Measurements from ENCODE around the gene ENDOD1.
"Not testable (repeated sequence)": the region's sequence is repeated elsewhere in the genome, so short reads cannot be mapped to it uniquely, and the experiment has no call there.

ENDOD1 gene

DNA sequence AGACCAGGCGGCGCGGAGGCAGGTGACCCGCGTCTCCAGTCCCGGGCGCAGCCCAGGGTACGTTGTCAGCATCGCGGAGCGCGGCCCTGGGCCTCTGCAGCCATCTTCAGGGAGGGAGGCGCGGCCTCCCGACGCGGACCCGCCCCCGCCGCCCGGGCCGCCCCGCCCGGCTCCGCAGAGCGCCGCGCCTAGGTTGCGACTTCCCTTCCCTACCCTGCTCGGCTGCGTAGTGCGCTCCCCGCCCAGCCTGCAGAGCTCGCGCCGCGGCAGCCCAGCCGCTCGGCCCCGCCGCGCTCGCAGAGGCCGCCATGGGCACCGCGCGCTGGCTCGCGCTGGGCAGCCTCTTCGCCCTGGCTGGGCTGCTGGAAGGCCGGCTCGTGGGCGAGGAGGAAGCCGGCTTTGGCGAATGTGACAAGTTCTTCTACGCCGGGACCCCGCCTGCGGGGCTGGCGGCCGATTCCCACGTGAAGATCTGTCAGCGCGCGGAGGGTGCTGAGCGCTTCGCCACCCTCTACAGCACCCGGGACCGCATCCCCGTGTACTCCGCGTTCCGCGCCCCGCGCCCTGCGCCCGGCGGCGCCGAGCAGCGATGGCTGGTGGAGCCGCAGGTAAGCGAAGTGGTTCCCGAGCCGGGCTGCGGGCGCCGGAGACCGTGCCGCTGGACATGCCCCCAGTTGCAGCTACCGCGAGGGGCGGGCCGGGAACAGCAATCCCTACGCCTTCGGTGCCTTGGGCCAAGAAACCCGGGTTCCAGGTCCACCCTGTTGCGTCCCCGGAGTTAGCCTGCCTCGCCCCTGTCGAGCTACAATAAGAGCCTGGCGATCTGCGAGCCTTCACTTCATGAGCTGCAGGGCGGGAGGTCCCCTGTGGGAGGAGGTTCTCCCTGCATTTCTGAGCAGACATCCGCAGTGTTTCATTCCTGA lies at the start of gene ENDOD1:
ENDOD1 (plus strand) TSS at position 227 of the 923 bp plus-strand sequence; CDS start at position 309, 82 bp downstream.
- peak; percentile 95 for DNase-seq (ENCODE audit: low spot score)

GRCh38 chr11:95042239-95042638 lies 47.4 kb upstream of the ENDOD1 start:
- no peak for DNase-seq (ENCODE audit: low spot score)

GRCh38 chr11:95042906-95043305 lies 46.7 kb upstream of the ENDOD1 start:
- no peak for DNase-seq (ENCODE audit: low spot score)

DNA sequence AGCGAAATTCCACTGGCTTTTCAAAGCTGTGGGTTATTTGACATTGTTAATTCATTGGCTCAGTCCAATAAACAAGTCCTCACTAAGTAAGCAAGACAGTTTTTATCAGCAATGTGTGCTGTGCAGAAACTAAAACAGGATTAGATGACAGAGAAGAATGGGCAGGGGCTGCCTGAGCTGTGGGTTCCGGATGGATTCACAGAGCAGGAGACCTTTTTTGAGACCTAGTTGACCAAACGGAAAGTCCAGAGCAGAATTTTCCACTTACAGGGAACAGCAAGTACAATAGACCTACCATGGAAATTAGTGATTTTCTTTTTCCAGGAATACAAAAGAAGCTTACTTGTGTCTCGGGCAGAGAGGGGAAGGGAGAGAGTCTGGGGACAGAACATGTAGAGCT lies 45.6 kb upstream of the ENDOD1 start:
- DNase-seq (ENCODE audit: low spot score), result no peak

GRCh38 chr11:95045812-95046211 lies 43.8 kb upstream of the ENDOD1 start:
- no peak for DNase-seq (ENCODE audit: low spot score)

DNA sequence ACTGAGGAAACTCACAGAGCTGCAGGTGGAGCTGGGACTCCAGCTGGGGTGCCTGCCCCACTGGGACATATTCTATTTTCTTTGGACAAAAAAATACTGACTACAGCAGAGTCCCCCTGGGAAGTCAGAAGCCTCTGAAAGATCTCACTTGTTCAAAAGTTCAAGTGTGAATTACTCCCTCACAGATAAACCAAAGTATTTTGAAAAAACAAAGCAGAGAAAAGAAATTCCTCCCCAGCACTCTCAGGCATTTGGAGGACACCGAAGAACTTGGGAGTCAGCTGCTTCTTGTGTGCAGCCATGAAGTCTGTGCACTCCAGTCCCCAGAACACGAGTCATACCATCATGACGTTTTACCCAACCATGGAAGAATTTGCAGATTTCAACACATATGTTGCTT lies 40.5 kb upstream of the ENDOD1 start, which contains the start of gene KDM4F:
KDM4F (plus strand) TSS at position 301 of the 400 bp plus-strand sequence.
- not testable (repeated sequence) for DNase-seq (ENCODE audit: low spot score)

GRCh38 chr11:95050595-95051202 lies 38.9 kb upstream of the ENDOD1 start:
- no peak for DNase-seq (ENCODE audit: low spot score)

DNA sequence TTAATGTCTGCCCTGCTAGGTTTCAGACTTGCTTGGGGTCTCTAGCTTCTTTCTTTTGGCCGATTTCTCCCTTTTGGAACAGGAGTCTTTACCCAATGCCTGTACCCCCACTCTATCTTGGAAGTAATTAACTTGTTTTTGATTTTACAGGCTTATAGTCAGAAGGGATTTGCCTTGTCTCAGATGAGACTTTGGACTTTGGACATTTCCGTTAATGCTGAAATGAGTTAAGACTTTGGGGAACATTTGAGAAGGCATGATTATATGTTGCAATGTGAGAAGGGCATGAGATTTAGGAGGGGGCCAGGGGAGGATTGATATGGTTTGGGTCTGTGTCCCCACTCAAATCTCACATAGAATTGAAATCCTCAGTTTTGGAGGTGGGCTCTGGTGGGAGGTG lies 35.3 kb upstream of the ENDOD1 start:
- no peak for DNase-seq (ENCODE audit: low spot score)

GRCh38 chr11:95055283-95055897 lies 34.3 kb upstream of the ENDOD1 start:
- no peak for DNase-seq (ENCODE audit: low spot score)

DNA sequence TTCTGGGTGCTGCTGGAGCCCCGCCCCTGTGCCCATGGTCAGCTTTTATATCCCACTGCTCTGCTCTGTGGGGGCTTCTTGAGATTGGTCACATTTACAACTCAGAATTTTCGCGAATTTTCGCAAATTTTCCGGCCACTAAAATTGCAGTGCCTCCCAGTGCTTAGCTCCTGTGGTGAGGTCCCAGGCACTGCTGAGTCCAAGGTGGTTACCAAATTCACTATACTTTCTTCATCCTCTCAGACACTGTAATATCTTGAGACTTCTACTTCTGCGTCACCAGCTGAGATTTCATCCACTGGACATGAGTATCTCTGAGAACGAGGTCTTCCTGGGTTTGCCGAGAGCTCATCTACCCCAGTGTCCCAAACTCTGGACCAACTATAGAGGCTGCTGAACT lies 31.7 kb upstream of the ENDOD1 start:
- no peak for DNase-seq (ENCODE audit: low spot score)

GRCh38 chr11:95058621-95059020 lies 31.0 kb upstream of the ENDOD1 start:
- no peak for DNase-seq (ENCODE audit: low spot score)

DNA sequence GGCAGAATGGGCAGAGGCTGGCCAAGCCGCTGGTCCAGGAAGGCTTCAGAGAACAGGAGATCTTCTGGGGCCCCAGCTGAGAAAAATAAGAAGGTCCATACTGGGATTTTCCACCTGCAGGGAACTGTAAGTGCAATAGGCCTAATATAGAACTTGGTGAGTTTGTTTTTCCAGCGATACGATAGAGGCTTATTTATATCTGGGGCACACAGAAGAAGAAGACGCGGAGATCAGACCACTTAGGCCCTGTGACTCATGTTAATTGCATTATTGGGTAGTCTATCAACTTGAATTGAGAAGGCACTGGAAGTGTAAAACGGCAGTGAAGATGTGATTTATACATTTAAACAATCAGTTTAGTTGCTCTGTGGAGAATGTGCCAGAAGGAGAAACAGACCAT lies 30.6 kb upstream of the ENDOD1 start:
- no peak for DNase-seq (ENCODE audit: low spot score)

DNA sequence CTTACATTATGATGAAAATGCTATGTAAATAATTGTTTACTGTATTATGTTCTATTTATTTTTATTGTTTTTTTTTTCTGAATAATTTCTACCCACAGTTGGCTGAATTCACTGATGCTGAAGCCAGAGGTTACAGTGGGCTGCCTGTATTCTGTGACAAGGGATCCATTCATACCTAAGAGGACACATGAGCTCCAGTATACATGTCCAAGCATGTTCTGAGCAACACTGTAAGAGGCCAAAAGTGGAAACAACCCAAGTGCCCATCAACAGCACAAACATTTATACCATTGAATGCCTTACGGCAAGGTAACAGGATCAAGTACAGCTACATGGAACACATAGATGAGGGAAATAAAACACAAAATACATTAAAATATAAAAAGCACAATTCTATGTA lies 24.3 kb upstream of the ENDOD1 start:
- DNase-seq (ENCODE audit: low spot score), result no peak

- DNase-seq (ENCODE audit: low spot score), result no peak
Observed at GRCh38 chr11:95066716-95067038, 23.0 kb upstream of the ENDOD1 start, which contains the start of gene SRSF8. Gene SRSF8 (plus strand): TSS chr11:95066919. CDS start chr11:95067227, 308 bp downstream.

GRCh38 chr11:95067039-95067840 lies 22.4 kb upstream of the ENDOD1 start:
- DNase-seq (ENCODE audit: low spot score), result peak; percentile 89

DNA sequence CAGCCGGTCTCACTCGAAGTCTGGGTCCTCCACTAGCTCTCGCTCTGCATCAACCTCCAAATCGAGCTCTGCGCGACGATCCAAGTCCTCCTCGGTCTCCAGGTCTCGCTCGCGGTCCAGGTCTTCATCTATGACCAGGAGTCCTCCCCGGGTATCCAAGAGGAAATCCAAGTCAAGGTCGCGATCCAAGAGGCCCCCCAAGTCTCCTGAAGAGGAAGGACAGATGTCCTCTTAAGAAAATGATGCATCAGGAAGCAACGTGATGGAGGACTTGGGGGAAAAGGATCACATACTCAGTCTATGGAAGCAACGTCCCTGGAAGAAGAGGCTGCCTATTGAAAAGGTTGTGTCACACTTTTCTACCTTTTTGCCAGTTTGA lies 21.8 kb upstream of the ENDOD1 start:
- no peak for DNase-seq (ENCODE audit: low spot score)

DNA sequence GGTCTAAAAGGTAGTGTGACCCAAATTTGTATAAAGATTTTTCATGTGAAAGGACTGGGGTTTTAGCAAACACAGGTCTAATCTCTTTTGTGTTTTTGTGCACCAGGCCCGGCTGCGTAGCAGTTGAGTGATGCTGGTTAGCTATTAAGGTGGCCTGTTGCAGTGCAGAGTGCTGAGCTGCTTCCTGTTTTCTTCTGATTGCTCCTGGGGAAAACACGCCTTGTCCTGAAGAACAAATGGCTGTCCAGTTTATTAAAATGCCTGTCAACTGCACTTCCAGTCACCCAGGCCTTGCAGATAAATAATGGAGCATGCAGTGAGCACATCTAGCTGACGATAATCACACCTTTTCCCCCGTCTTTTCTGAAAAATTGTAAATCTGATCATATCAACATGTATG lies 21.1 kb upstream of the ENDOD1 start:
- peak; percentile 55 for DNase-seq (ENCODE audit: low spot score)

DNA sequence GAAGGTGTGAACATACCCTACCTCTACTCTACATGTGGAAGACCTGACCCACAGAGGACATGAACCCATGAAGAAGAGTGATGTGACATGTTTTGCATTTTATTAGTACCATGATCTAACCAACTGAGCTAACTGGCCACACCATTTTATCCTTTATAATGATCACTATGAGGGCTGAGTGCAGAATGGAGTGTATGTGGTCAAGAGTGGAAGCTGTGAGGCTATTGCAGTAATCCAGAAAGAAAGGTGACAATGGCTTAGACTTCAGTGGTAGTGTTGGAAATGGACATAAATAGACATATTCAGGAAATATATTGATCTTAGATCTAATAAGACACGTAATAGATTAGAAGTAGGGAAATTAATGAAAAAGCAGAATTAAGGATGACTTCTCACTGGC lies 19.2 kb upstream of the ENDOD1 start:
- no peak for DNase-seq (ENCODE audit: low spot score)

- DNase-seq (ENCODE audit: low spot score), result no peak
Observed at GRCh38 chr11:95072948-95073347, 16.7 kb upstream of the ENDOD1 start.

DNA sequence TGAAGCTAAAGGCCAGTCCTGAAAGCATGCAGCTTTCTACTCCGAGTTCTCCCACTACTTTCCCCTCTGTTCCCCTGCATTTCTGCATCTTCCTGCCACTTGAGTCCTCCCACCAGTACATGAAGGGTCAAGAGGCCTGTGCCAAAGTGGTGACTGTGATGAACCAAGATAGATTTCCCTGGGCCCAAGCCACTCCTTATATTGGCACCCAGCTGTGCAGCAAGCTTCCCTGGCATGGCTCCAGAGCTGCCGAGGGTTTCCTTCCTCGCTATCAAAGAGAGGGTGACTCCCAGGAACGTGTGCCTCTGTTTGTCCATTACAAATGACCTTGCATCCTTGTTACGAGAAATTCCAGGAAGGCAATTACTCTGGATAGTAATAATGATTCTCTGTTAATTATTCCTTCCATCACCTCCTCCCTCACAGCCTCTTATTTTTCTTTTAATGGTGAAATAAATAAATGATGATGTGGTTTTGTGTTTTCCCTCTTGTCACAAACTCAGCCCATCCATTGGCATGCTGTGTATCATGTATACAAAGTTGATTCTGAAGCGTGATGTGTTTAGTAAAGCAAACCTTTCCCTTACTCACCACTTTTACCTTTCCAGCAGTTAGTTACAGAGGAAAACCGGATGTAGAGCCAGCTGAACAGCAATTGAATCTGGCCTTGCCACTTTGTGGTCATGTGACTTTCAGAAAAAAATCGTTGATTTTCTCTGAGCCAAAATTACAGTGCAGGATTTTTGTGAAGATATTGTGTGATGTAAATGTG lies 14.7 kb upstream of the ENDOD1 start:
- no peak for DNase-seq (ENCODE audit: low spot score)

- peak; percentile 14 for DNase-seq (ENCODE audit: low spot score)
Observed at GRCh38 chr11:95076416-95076815, 13.2 kb upstream of the ENDOD1 start.

Measured in AG20443 (cell line).